HG03060 (cell line): ENCODE data around the gene ROMO1.
"Not testable (repeated sequence)": the region's sequence is repeated elsewhere in the genome, so short reads cannot be mapped to it uniquely, and the experiment has no call there.

Experiments
- ATAC-seq: cut with Tn5 transposase; IDR thresholded peaks from one replicate; pipeline ENCODE4 v1.9.1; 2021; ENCODE audit warnings: low read depth, moderate number of reproducible peaks; ENCODE audit not compliant: unreplicated experiment

Gene ROMO1

GRCh38 chr20:35680452-35681183 lies 18.6 kb upstream of the ROMO1 start:
- ATAC-seq: no peak

- no peak for ATAC-seq
Measured at GRCh38 chr20:35681960-35682359, 17.2 kb upstream of the ROMO1 start.

DNA sequence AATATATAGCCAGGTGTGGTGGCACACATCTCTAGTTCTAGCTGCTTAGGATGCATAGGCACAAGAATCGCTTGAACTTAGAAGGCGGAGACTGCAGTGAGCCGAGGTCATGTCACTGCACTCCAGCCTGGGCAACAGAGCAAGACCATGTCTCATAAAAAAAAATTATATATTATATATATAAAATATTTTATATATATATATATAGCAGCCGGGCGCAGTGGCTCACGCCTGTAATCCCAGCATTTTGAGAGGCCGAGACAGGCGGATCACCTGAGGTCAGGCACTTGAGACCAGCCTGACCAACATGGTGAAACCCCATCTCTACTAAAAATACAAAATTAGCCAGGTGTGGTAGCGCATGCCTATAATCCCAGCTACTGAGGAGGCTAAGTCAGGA lies 13.8 kb upstream of the ROMO1 start:
- ATAC-seq: not testable (repeated sequence)

DNA sequence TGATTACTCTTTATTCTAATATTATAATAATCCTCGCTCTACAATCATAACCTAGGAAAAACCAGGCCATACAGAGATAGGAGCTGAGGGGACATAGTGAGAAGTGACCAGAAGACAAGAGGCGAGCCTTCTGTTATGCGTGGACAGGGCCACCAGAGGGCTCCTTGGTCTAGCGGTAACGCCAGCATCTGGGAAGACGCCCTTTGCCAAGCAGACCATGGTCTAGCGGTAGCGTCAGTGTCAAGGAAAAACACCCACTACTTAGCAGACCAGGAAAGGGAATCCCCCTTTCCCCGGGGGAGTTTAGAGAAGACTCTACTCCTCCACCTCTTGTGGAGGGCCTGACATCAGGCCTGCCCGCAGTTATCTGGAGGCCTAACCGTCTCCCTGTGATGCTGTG lies 12.3 kb upstream of the ROMO1 start:
- not testable (repeated sequence) for ATAC-seq

- ATAC-seq: no peak
Measured at GRCh38 chr20:35690265-35690664, 8.9 kb upstream of the ROMO1 start.

DNA sequence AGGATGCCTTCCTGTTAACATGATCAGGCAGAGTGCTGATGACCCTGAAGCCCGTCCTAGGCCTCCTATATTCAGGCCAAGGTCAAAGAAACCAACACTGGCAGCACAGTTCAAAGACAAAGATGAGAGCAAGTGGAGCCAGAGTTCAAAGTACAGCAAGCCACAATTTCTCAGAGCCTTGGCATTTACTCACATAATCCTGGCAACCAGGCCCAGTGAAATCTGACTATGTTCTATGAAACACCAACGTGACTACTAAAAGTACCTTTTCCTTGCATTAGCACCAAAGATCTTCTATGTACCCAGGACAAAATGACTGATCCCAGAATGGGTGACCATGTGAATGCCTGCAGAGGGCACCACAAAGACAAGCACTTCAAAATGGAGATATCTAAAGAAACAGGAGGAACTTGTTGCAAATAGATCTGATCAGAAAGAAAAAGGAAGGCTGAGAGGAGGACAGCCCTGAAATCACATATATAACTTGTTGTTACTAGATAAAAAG lies 3.9 kb upstream of the ROMO1 start:
- no peak for ATAC-seq

DNA sequence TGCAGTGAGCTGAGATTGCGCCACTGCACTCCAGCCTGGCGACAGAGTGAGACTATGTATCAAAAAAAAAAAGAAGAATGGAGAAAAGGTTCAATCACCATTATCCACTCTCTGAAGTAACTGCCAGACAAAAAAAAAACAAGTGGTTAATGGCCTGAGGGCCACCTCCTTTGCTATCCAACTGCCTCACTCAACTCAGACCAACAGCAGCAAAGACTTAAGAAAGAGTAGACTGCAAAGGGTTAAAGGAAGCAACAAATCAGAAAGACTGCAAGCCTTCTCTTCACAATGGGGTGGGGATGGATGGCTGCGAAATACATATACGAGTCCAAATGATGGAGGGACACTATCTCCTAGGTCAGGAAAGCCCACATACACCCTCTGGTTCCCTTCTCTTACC lies 3.2 kb upstream of the ROMO1 start:
- ATAC-seq: no peak

DNA sequence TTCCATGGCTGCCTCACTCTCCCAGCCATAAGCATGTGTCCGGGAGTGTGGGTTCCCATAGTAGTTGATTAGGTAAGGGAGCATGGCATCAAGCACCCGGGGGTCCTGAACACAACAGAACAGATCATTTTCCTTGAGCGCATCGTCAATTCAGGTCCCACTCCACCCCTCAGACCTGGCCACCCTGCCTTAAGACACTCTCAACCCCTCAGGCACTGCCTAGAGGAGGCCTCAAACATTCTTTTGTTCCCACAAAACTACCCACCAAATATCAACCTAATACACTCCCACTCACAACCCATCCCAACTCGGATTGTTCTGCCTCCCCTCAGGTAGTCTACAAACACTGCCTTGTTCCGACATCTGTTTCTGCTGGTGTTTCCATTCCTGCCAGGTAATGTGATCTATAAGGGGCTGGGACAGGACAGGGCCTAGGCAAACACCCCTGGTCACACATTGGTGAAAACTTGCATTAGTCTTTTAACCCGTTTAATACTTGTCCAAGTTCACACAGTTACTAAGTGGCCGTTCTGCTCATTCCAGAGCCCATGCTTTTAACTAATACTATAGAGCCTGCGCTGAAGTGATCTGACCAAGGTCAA lies 1.4 kb upstream of the ROMO1 start:
- no peak for ATAC-seq

GRCh38 chr20:35698298-35699126 lies 693 bp upstream of the ROMO1 start:
- ATAC-seq: no peak

GRCh38 chr20:35699957-35700624 lies 886 bp downstream of the ROMO1 start:
- ATAC-seq: no peak

DNA sequence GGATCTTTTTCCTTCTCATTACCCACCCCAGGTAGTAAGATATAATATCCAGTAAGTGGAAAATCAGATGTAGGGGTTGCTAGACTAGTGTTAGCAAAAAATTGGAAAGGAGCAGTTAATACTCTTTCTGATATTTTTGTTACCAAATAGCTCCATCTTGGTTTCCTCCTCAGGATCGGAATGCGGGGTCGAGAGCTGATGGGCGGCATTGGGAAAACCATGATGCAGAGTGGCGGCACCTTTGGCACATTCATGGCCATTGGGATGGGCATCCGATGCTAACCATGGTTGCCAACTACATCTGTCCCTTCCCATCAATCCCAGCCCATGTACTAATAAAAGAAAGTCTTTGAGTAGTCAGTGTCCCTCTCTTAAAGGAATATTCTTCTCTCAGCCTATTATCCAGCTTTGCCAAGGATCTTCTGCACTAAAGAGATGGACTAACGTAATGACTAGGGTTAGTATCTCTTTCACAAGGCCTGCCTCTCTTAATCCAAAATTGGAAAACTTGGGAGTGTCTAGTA lies 1.5 kb downstream of the ROMO1 start:
- no peak for ATAC-seq

DNA sequence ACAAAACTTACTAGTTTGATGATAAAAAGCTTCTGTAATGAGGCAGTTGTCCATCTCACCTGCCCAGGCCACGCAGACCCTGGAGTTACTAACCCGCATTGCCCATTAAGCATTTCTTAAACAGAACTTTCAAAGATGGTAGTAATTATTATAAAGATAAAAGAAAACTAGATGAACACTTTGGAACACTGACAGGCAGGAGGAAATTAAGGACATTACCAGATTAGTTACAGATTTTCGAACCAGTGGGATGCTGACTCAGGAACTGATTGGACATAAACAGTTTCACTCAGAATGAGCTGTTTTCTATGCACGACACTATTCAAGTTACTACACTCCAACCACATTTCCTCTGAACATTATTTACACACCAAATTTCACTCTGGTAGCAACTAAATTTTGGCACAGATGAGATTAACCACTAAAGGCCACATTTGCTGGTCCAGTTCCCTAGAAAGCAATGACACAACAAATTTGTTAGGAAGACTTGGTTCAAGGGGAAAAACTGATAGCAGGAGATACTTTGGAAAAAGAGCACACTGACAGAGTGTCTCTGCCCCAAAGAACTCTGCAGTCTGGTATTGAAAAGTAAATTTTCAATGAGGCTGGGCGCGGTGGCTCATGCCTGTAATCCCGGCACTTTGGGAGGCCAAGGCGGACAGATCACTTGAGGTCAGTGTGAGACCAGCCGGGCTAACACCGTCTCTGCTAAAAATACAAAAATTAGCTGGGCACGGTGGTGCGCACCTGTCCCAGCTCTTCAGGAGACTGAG lies 3.0 kb downstream of the ROMO1 start:
- no peak for ATAC-seq

DNA sequence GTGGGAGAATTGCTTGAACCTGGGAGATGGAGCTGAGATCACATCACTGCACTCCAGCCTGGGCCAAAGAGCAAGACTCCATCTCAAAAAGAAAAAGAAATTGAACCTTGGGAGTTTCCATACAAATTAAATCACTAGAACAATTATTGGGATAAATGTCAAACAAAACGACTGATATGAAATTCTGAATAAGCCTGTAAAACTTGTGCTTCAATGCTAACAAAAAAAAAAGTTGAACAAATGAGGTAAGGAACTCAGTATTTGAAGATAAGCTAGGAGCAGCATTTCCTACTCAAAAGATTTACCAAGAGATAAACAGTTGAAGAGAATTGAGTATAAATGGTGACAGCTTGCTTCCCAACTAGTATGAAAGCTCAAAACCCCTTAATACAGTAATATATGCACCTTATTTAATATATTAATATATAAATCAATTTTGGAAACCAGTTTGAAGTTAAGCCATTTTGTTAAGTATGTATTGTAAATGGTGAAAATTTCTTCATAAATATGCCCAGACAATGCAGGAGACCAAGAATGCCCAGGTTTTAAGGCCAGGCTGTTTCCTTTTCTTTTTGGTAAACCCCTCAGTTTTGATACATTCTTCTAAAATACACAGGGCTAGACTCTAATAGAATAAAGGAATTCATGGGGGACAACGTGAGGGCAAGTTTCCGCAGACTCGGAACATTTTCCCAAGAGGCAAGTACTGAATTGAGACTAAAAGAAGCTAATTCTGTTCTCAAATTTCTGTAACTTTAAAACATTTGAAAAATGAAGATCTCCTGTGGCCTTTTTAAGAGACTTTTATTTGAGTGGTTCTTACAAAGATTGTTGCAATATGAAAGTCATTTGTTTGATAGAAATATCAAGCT lies 3.9 kb downstream of the ROMO1 start:
- no peak for ATAC-seq

- ATAC-seq: no peak
Measured at GRCh38 chr20:35704514-35705261, 5.5 kb downstream of the ROMO1 start.

- not testable (repeated sequence) for ATAC-seq
Measured at GRCh38 chr20:35705894-35706293, 6.7 kb downstream of the ROMO1 start.

- not testable (repeated sequence) for ATAC-seq
Measured at GRCh38 chr20:35706591-35707529, 7.7 kb downstream of the ROMO1 start.

DNA sequence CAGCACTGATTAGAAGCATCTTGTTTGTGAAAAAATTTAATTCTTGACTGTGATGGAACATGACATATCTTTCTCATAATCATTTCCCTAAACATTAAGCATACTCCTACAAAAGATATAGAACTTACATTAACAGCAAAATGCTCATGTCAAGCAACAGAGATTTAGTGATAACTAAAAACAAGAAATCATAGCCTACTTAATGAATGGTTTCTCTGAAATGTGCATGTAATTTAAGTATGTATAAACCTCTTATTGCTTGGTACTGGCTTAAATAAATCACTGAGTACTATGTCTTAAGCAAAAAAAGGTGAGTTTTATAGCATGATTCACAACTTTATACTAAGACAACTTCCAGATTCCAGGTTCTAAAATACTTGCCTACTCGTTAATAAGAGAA lies 9.3 kb downstream of the ROMO1 start:
- ATAC-seq: no peak
